Osteoblast (primary cell): ENCODE data around the gene RREB1. TPM values are rescaled to one million over a fixed set of nuclear protein-coding genes. Genes with fewer than 3 reads are reported as not detected.

ENCODE experiments used
- DNase-seq: peaks from one replicate; pipeline ENCODE4 v3.0.0; 2011; ENCODE audit warnings: low spot score, mixed read lengths; ENCODE audit not compliant: insufficient read length; ENCODE audit errors: missing footprints
- H2AFZ ChIP-seq: 2 replicates; pipeline ENCODE4 v1.6.0; 2011; ENCODE audit warnings: mild to moderate bottlenecking, low read length
- H3K27ac ChIP-seq: 2 replicates; pipeline ENCODE4 v1.5.1; 2011; ENCODE audit warnings: mild to moderate bottlenecking, low read depth, low read length, moderate library complexity
- H3K27me3 ChIP-seq: 2 replicates; pipeline ENCODE4 v1.6.0; 2012; ENCODE audit warnings: mild to moderate bottlenecking, control low read depth, inconsistent platforms, low read length, moderate library complexity; ENCODE audit not compliant: insufficient read depth
- H3K36me3 ChIP-seq: 2 replicates; pipeline ENCODE4 v1.5.1; 2011; ENCODE audit warnings: mild to moderate bottlenecking, low read length, control low read depth, moderate library complexity; ENCODE audit not compliant: insufficient read depth
- H3K4me1 ChIP-seq: 2 replicates; pipeline ENCODE4 v1.5.1; 2011; ENCODE audit warnings: mild to moderate bottlenecking, low read length, control low read depth, moderate library complexity; ENCODE audit not compliant: insufficient read depth
- H3K4me2 ChIP-seq: 2 replicates; pipeline ENCODE4 v1.6.0; 2011; ENCODE audit warnings: mild to moderate bottlenecking, low read length; ENCODE audit not compliant: insufficient read depth
- H3K4me3 ChIP-seq: fragments of 200-600 bp; sonication (generic); 3 replicates; pipeline ENCODE4 v1.5.1; 2012; ENCODE audit warnings: mild to moderate bottlenecking, low read length, inconsistent platforms; ENCODE audit not compliant: insufficient read depth
- H3K79me2 ChIP-seq: 2 replicates; pipeline ENCODE4 v1.6.0; 2012; ENCODE audit warnings: mild to moderate bottlenecking, low read length, control low read depth, inconsistent platforms; ENCODE audit not compliant: insufficient read depth
- H3K9me3 ChIP-seq: 2 replicates; pipeline ENCODE4 v1.5.1; 2011; ENCODE audit warnings: low read depth, low read length, control low read depth
- H4K20me1 ChIP-seq: 2 replicates; pipeline ENCODE4 v1.6.0; 2012; ENCODE audit warnings: mild to moderate bottlenecking, low read length, control low read depth; ENCODE audit not compliant: insufficient read depth
- total RNA-seq: library from RNA; depleted of rRNA; stranded (reverse); fragments of >200 nt; gene quantifications from 2 replicates; pipeline ENCODE4 v1.2.3, GENCODE V29; 2012
- TF ChIP-seq, protein P1 (sequence below): IDR thresholded peaks from 2 replicates; pipeline ENCODE4 v1.5.1; 2011; ENCODE audit warnings: mild to moderate bottlenecking, low read depth, low read length, moderate library complexity; ENCODE audit errors: extremely low read depth

The RREB1 gene
- total RNA-seq, 1 donor, result 29.3 TPM

DNA sequence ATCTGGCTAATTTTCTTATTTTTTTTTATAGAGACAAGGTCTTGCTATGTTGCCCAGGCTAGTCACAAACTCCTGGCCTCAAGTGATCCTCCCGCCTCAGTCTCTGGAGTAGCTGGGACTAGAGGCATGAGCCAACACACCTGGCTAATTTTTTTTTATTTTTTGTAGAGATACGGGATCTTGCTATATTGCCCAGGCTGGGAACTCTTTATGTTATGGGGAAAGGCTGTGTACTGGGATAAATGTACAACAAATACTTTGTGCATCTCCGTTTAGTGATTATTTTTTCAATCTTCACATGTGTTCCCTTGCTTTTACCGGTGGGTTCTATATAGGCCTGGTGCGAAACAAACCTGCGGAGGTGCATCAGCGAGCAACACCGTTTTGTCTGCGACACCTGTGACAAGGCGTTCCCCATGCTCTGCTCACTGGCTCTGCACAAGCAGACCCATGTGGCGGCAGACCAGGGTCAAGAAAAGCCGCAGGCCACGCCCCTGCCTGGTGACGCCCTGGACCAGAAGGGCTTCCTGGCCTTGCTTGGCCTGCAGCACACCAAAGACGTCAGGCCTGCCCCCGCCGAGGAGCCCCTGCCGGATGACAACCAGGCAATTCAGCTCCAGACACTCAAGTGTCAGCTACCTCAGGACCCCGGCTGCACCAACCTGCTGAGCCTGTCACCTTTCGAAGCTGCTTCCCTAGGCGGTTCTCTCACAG lies 121.1 kb downstream of the RREB1 start:
- TF ChIP-seq, protein P1, sequence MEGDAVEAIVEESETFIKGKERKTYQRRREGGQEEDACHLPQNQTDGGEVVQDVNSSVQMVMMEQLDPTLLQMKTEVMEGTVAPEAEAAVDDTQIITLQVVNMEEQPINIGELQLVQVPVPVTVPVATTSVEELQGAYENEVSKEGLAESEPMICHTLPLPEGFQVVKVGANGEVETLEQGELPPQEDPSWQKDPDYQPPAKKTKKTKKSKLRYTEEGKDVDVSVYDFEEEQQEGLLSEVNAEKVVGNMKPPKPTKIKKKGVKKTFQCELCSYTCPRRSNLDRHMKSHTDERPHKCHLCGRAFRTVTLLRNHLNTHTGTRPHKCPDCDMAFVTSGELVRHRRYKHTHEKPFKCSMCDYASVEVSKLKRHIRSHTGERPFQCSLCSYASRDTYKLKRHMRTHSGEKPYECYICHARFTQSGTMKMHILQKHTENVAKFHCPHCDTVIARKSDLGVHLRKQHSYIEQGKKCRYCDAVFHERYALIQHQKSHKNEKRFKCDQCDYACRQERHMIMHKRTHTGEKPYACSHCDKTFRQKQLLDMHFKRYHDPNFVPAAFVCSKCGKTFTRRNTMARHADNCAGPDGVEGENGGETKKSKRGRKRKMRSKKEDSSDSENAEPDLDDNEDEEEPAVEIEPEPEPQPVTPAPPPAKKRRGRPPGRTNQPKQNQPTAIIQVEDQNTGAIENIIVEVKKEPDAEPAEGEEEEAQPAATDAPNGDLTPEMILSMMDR, result no peak
- Histone ChIP-seq H2AFZ (no peak overlapping the region), H3K79me2 (peaks cover 14% of the 10 kb centered on the region), H3K9me3 (no peaks in the 10 kb centered on the region), H3K4me1 (no peaks in the 10 kb centered on the region), H3K4me3 (no peak overlapping the region), H3K36me3 (peaks cover 62% of the 10 kb centered on the region), H4K20me1 (no peaks in the 10 kb centered on the region), H3K27ac (no peak overlapping the region), H3K27me3 (no peaks in the 10 kb centered on the region), H3K4me2 (no peak overlapping the region)
- no peak for DNase-seq

DNA sequence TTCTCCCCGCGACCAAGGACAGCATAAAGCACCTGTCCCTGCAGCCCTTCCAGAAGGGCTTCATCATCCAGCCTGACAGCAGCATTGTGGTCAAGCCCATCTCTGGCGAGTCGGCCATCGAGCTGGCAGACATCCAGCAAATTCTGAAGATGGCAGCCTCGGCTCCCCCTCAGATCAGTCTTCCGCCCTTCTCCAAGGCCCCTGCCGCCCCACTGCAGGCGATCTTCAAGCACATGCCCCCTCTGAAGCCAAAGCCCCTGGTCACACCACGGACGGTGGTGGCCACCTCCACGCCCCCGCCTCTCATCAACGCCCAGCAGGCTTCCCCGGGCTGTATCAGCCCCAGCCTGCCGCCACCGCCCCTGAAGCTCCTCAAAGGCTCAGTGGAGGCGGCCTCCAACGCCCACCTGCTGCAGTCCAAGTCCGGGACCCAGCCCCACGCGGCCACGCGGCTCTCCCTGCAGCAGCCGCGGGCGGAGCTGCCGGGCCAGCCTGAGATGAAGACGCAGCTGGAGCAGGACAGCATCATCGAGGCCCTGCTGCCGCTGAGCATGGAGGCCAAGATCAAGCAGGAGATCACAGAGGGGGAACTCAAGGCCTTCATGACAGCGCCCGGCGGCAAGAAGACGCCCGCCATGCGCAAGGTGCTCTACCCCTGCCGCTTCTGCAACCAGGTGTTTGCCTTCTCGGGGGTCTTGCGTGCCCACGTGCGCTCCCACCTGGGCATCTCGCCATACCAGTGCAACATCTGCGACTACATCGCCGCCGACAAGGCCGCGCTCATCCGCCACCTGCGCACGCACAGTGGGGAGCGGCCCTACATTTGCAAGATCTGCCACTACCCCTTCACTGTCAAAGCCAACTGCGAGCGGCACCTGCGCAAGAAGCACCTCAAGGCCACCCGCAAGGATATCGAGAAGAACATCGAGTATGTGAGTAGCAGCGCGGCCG lies 121.9 kb downstream of the RREB1 start:
- no peak for DNase-seq
- Histone ChIP-seq H3K36me3 (peaks cover 64% of the 10 kb centered on the region), H3K4me1 (no peaks in the 10 kb centered on the region), H3K27ac (no peak overlapping the region), H2AFZ (no peak overlapping the region), H3K27me3 (no peaks in the 10 kb centered on the region), H4K20me1 (peaks cover 4% of the 10 kb centered on the region), H3K9me3 (no peaks in the 10 kb centered on the region), H3K4me3 (no peak overlapping the region), H3K79me2 (peaks cover 23% of the 10 kb centered on the region), H3K4me2 (no peak overlapping the region)
- TF ChIP-seq, protein P1, result no peak

DNA sequence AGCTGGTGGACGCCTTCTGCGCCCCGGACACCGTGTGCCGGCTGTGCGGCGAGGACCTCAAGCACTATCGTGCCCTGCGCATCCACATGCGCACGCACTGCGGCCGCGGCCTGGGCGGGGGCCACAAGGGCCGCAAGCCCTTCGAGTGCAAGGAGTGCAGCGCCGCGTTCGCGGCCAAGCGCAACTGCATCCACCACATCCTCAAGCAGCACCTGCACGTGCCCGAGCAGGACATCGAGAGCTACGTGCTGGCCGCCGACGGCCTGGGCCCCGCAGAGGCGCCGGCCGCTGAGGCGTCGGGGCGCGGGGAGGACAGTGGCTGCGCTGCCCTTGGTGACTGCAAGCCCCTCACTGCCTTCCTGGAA lies 122.5 kb downstream of the RREB1 start:
- peaks cover 67% of the 10 kb centered on the region for H3K36me3 ChIP-seq

More for the DNA sequence above, 122.5 kb downstream of the RREB1 start:
- Histone ChIP-seq H3K79me2 (peaks cover 29% of the 10 kb centered on the region), H3K27ac (no peak overlapping the region), H3K4me2 (no peak overlapping the region), H3K27me3 (no peaks in the 10 kb centered on the region), H4K20me1 (peaks cover 5% of the 10 kb centered on the region), H3K9me3 (no peaks in the 10 kb centered on the region), H2AFZ (no peak overlapping the region), H3K4me1 (no peaks in the 10 kb centered on the region), H3K4me3 (no peak overlapping the region)
- DNase-seq, result no peak
- TF ChIP-seq, protein P1, result no peak
